Stimulated activated CD8-positive, alpha-beta memory T cell treated with anti-CD3 and anti-CD28 coated beads, Interleukin-4, amount 100 ng/mL, for 24 hours (primary cell): ENCODE results near the gene HAGHL.
A peak's percentile ranks its signal among the peaks of the same experiment; 100 is the strongest.
"Not testable (repeated sequence)": the region's sequence is repeated elsewhere in the genome, so short reads cannot be mapped to it uniquely, and the experiment has no call there.

Source experiments
- DNase-seq: peaks from one replicate; pipeline ENCODE4 v3.0.0-alpha.2; 2020; ENCODE audit warnings: low read depth

Gene HAGHL

GRCh38 chr16:687499-687898, 39.4 kb upstream of the HAGHL start:
- DNase-seq = no peak

GRCh38 chr16:689175-689897, 37.6 kb upstream of the HAGHL start:
- DNase-seq = no peak

- DNase-seq = not testable (repeated sequence)
Measured at GRCh38 chr16:691242-691641, 35.7 kb upstream of the HAGHL start.

DNA sequence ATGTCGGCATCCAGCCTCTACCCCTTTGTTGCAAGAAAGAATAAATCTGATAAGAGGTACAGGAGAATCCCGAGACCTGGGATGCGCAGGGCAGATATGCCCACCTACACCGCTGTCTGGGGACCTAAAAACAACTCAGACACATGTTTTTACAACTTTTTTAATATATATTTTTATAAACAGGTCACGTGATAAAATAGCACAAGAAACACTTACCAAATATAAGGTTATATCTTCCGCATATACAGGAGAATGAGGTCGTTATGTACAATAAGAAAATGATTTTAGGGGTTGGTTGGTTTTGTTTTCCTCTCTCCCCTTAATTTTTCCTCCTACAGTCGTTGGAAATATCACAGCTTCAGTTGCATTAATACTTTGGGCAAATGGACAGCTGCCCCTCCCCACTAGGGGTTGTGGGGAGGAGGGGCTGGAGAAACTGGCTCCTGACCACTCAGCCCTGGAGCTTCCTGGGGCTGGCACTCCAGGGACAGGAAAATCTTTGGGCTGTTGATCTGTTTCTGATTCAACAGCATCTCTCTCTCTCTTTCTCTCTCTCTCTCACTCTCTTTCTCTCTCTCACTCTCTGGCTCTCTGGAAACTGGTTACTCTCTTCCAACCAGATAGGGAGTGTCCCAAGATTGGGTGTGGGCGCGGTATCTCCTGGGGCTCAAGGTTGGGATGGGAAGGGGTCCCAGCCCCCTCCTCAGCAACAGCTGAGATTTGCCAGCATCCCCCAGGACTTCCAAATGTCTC, 34.4 kb upstream of the HAGHL start:
- DNase-seq = no peak

GRCh38 chr16:693364-693763, 33.5 kb upstream of the HAGHL start:
- DNase-seq = no peak

DNA sequence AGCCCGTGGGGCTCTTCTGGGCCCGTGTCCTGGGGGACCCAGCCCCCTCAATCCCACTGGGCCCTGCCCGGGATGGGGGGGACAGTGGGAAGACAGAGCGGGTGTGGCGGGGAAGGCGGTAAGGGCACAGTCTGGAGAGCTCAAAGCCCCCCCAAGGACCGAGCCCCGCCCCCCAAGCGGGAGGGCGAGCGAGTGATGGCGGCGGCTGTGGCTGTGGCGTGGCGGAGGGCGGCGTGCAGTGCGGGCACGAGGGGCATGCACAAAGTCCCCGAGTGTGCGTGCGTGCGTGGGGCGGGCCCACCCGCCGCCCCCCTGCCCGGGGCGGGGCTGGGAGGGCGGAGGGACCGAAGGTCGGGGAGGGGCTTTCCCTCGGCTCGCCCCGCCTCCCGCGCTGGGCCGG, 33.1 kb upstream of the HAGHL start:
- DNase-seq = no peak

- no peak for DNase-seq
Measured at GRCh38 chr16:694187-694862, 32.6 kb upstream of the HAGHL start.

- no peak for DNase-seq
Measured at GRCh38 chr16:694863-695354, 32.0 kb upstream of the HAGHL start.

- DNase-seq = peak; percentile 52
Measured at GRCh38 chr16:695355-696089, 31.4 kb upstream of the HAGHL start.

DNA sequence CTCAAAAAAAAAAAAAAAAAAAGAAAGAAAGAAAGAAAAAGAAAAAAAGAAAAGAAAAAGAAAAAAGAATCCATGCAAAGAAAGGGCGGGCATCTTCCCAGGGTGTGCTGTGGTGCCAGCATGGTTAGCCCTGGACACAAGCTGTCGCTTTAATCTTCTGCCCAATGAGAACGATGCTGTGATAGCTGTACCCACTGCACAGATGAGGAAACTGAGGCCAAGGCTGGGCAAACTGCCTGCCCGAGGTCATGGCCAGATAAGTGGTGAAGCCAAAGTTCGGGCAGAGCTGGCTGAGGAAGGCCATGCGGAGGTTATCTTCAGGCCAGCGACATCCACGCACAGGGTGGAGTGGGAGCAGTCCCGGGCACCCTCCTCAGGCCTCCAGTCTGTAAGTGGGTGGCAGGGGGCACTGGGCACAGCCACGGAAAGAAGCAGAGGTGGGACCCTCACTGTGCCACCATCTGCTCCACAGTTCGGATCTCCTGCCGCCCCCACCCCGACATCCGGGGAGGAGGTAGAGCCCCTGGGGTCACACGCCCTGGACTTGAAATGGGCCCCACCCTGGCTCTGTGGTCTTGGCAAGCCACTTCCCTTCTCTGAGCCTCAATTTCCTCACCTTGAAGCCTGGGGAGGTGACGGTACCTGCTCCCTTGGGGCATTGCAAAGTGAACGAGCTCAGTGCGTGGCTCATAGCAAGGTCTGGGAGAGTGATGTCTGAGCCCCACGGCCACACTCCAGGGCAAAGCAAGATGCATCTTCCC, 27.8 kb upstream of the HAGHL start:
- DNase-seq = no peak

GRCh38 chr16:700684-701584, 26.0 kb upstream of the HAGHL start:
- DNase-seq = no peak

GRCh38 chr16:702341-702740, 24.6 kb upstream of the HAGHL start:
- DNase-seq = no peak

DNA sequence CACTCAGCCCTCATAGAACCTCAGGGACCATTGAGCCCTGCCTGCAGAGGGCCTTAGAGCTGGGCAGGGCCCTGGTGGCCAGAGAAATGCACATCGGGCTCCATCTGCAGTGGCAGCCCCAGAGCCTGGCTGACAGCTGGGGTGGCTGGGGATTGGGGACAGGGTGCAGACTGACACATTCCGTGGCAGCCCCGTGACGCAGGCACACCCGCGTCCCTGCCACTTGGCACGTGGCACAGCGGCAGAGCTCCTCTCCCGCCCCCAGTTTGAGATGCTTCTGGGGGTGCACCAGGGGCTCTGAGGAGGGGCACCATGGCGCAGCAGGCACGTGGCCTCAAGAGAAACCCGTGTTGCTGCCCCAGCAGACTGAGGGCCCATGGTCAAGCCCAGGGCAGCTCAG, 23.5 kb upstream of the HAGHL start:
- no peak for DNase-seq

- no peak for DNase-seq
Measured at GRCh38 chr16:704047-704446, 22.9 kb upstream of the HAGHL start.

DNA sequence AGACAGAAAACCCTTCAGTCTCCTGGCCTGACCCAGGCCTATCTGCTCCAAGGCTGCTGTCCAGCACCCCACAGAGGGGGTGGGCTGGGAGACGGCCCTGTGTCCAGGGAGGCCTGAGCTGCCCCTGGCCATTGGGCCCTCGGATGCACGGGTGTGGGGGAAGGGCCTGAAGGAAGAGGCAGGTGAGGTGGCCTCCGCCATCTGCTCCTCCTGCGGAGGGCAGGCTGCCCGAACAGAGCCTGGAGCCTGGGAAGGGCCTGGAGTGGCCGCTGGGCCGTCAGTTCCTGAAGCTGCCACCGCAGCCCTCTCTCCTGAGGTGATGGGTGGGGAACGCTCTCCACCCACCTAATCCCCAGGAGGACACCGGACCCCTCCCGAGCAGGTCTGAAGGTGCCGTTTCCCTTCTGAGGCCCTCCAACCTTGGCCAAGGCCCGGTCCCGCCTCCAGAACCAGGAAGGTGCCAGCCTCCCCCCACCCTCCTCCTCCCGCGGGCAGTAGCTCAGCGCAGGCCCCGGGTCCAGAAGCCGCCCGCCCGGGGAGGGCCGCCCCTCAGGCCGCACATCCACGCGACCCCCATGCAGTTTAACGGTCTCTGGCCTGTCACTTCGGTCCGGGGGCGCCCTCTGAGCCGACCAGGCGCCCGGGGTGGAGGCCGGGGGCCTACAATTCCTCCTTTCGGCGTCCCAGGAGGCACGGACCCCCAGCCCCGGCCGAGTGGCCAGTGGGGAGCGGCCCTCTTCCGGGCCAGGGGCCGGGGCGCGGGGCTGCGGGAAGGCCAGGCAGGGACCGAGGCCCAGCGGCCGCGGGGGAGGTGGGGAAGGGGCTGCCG, 22.1 kb upstream of the HAGHL start:
- DNase-seq = no peak

GRCh38 chr16:705431-706188, 21.3 kb upstream of the HAGHL start, which contains the start of gene FBXL16:
Gene FBXL16, minus strand, starts transcription at chr16:705801. Its CDS starts 8,396 bp downstream, at chr16:697405.
- no peak for DNase-seq

DNA sequence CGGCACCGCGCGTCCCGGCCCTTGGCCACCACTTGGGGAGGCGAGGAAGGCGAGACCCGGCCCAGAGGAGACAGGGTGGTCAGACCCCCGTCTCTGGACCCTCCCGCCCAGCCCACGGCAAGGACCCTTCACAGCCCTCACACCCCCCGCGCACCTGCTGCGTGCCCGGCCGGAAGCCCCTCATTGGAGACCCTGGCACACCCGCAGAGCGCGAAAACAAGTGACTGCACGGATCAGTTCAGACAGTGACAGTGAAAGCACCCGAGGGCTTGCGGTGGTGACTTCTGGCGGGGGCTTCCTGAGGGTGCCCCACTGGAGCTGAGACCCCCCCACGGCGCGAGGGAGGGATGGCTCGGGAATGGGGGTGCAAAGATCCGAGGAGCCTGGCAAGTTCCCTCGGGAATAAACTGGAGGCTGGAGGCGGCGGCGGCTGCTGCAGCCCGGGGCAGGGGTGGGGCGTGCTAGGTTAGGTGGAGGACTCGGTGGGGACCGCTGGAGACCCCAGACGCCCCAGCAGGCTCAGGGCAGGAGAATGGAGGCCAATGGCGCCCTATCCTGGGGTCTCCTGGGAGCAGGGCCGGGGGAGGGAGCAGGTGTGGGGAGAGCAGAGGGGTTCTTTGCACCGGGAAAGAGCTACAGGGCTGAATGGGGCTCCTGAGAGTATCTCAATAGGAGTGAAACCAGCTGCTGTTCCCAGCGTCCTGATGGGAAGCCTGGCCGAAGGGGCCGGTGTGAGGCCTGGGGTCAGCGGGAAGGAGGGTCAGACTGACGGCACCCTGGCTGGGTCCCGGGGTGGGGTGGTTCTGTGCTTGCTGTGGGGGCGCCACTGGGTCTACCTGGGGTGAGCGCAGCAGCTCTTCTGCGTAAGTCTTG, 20.5 kb upstream of the HAGHL start:
- no peak for DNase-seq
